Measurements from ENCODE around the gene SDC1.
"Not testable (repeated sequence)": the region's sequence is repeated elsewhere in the genome, so short reads cannot be mapped to it uniquely, and the experiment has no call there.

Gene SDC1

GRCh38 chr2:20250436-20250835 lies 25.5 kb upstream of the SDC1 start:
- TF ChIP-seq ZFX (IDR thresholded peaks at IDR 0.05; ENCODE audit: borderline replicate concordance) = no peak
- no peak for TF ChIP-seq CTCF (IDR thresholded peaks at IDR 0.05)
- H3K27ac ChIP-seq = no peak overlapping the region

GRCh38 chr2:20249170-20249569 lies 24.2 kb upstream of the SDC1 start:
- TF ChIP-seq ZFX (IDR thresholded peaks at IDR 0.05; ENCODE audit: borderline replicate concordance) (no peak), CTCF (IDR thresholded peaks at IDR 0.05) (no peak)
- H3K27ac ChIP-seq = 0 out of 2 replicates have a peak overlapping the region, but pooled peaks have one; percentile 0

- no peak overlapping the region for H3K27ac ChIP-seq
- TF ChIP-seq ZFX (IDR thresholded peaks at IDR 0.05; ENCODE audit: borderline replicate concordance) (no peak), CTCF (IDR thresholded peaks at IDR 0.05) (no peak)
Measured at GRCh38 chr2:20247084-20247483, 22.2 kb upstream of the SDC1 start.

GRCh38 chr2:20243637-20244036 lies 18.7 kb upstream of the SDC1 start:
- H3K27ac ChIP-seq = not testable (repeated sequence)

GRCh38 chr2:20242727-20243377 lies 17.9 kb upstream of the SDC1 start:
- TF ChIP-seq CTCF (IDR thresholded peaks at IDR 0.05) = no peak
- TF ChIP-seq ZFX (IDR thresholded peaks at IDR 0.05; ENCODE audit: borderline replicate concordance) = no peak
- no peak overlapping the region for H3K27ac ChIP-seq

GRCh38 chr2:20241973-20242726 lies 17.2 kb upstream of the SDC1 start:
- H3K27ac ChIP-seq = no peak overlapping the region

GRCh38 chr2:20240291-20240690 lies 15.4 kb upstream of the SDC1 start:
- H3K27ac ChIP-seq = not testable (repeated sequence)

More at GRCh38 chr2:20241973-20242726, 17.2 kb upstream of the SDC1 start:
- peak; percentile 77 for TF ChIP-seq CTCF (IDR thresholded peaks at IDR 0.05)
- no peak for TF ChIP-seq ZFX (IDR thresholded peaks at IDR 0.05; ENCODE audit: borderline replicate concordance)

GRCh38 chr2:20236496-20236895 lies 11.6 kb upstream of the SDC1 start:
- H3K27ac ChIP-seq = no peak overlapping the region
- TF ChIP-seq CTCF (IDR thresholded peaks at IDR 0.05) (no peak), ZFX (IDR thresholded peaks at IDR 0.05; ENCODE audit: borderline replicate concordance) (no peak)

Data from 22Rv1 (cell line).